Measurements from ENCODE around the gene TSPEAR.

Gene TSPEAR

DNA sequence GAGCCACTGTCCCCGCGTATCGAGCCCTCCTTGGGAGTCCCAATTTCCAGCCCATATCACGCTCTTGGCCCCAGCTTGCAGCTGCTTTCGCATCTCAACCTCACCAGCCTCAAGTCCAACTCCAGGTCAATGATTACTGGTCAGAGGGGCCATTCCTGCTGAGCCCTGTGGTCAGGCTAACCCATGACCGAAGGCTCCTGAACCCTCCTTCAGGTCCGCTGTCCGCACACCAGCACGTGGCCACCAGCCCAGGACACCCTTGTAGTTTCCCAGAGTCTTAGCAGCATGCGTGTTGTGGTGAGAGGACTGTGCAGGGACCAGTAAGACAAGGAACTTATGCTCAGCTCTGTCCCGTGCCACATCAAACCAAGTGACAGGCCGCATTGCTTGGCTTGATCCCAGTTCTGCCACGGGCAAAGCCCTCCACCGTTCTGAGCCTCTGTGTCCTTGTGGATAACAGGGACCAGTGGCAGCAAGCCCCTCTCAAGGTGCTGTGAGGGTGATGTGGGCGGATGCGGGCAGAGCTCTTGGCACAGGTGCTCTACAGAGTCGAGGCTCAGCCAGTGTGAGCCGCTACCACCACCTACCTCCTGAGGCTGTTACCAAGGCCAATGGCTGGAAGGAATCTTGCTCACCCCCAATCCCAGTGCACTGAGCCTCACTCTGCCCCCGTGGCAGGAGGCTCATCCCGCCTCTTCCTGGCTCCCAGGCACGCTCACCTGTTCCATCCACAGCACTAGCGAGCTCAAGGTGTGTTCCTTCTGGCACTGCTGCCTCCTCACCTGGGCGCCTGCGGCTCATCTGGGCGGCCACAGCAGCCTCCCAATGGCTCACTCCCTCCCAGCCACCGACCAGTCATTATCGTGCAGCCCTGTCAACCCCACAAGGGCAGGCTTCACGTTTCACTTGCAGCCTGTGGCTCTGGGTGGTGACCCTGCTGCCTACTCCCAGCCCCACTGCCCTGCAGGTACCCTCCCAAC lies 191.7 kb downstream of the TSPEAR start:
- H3K4me3 ChIP-seq (ENCODE audit: control insufficient read depth, low read depth, low read length): no peak overlapping the region

GRCh38 chr21:44518686-44519085 lies 192.7 kb downstream of the TSPEAR start:
- TF ChIP-seq CTCF (IDR thresholded peaks at IDR 0.05; ENCODE audit: control insufficient read depth, insufficient read depth, low read depth, low read length, missing control alignments): no peak
- no peak for DNase-seq (ENCODE audit: low read depth)
- H3K4me3 ChIP-seq (ENCODE audit: control insufficient read depth, low read depth, low read length): no peak overlapping the region

More for the DNA sequence above, 191.7 kb downstream of the TSPEAR start:
- no peak for TF ChIP-seq CTCF (IDR thresholded peaks at IDR 0.05; ENCODE audit: control insufficient read depth, insufficient read depth, low read depth, low read length, missing control alignments)
- DNase-seq (ENCODE audit: low read depth): no peak

- TF ChIP-seq CTCF (IDR thresholded peaks at IDR 0.05; ENCODE audit: control insufficient read depth, insufficient read depth, low read depth, low read length, missing control alignments): no peak
- no peak overlapping the region; the same call in 1 of the 2 replicates for H3K4me3 ChIP-seq (ENCODE audit: control insufficient read depth, low read depth, low read length)
- no peak for DNase-seq (ENCODE audit: low read depth)
Measured at GRCh38 chr21:44517175-44517899, 194.0 kb downstream of the TSPEAR start.

- TF ChIP-seq CTCF (IDR thresholded peaks at IDR 0.05; ENCODE audit: control insufficient read depth, insufficient read depth, low read depth, low read length, missing control alignments): no peak
- no peak for DNase-seq (ENCODE audit: low read depth)
- no peak overlapping the region for H3K4me3 ChIP-seq (ENCODE audit: control insufficient read depth, low read depth, low read length)
Measured at GRCh38 chr21:44516828-44517174, 194.6 kb downstream of the TSPEAR start.

- no peak overlapping the region for H3K4me3 ChIP-seq (ENCODE audit: control insufficient read depth, low read depth, low read length)
- TF ChIP-seq CTCF (IDR thresholded peaks at IDR 0.05; ENCODE audit: control insufficient read depth, insufficient read depth, low read depth, low read length, missing control alignments): no peak
Measured at GRCh38 chr21:44516342-44516741, 195.0 kb downstream of the TSPEAR start.

DNA sequence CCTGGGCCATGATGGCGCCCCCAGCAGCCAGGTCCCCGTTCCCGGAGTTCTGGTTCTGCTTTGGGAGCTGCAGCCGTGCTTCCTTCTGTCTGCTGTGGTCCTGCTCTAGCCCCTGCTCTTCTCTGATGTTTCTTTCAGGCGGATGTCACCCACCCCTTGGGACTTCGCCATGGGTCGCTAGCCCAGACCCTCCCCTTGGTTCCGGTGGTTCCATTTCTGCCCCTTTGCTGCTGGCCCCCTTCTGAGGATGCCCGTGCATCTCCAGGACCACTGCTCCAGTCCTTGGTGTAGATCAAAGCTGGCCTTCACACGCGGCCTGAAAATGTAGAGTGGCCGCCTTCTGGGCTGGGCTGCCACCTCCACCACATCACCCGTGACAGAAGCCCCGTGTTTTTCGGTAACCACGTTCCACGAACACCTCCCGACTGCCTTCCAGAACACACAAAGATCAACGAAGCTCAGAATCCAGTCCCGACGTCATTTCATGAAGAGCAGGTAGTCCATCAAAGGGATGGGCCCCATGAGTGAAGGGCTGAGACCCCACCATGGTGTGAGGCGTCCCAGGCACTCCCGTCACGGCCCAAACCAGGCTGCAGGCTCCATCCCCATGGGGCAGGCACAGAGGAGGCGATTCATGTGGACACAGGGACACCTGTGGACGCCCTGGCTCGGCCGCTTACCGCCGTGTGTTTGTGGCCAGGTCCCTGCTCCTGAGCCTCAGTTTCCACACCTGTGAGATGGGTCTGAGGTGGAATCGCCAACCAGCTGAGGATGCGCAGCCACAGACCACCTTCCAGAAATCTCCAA lies 195.8 kb downstream of the TSPEAR start:
- no peak for DNase-seq (ENCODE audit: low read depth)
- no peak overlapping the region for H3K4me3 ChIP-seq (ENCODE audit: control insufficient read depth, low read depth, low read length)
- TF ChIP-seq CTCF (IDR thresholded peaks at IDR 0.05; ENCODE audit: control insufficient read depth, insufficient read depth, low read depth, low read length, missing control alignments): no peak

More at GRCh38 chr21:44516342-44516741, 195.0 kb downstream of the TSPEAR start:
- DNase-seq (ENCODE audit: low read depth): no peak
